Adrenal gland (tissue), 5 donors: ENCODE measurements around the gene BNIP3.

ENCODE experiments used
- POLR2A ChIP-seq, 2 donors: fragments of 450-650 bp; IDR thresholded peaks; one replicate each; pipeline ENCODE4 v1.6.1; 2017; ENCODE audit warnings: antibody characterized with exemption in 2 of 2, mild to moderate bottlenecking in 2 of 2, moderate library complexity in 1 of 2
- TF ChIP-seq, protein P1 (sequence below), 6 experiments: fragments of 450-650 bp in 4 of 6; fragments of 200-600 bp in 2 of 6; sonication (generic) in 1 of 6; IDR thresholded peaks; 1 replicate in 5 of 6; 2 replicates in 1 of 6; pipeline versions ENCODE4 v1.5.1 to v1.8.0; 2016 to 2021; ENCODE audit warnings: antibody characterized with exemption in 6 of 6, mild to moderate bottlenecking in 2 of 6, moderate library complexity in 1 of 6
- donor health status: DM: no; HTN: no; CAD: no.

GRCh38 chr10:132007681-132008080 is 26.0 kb upstream of the BNIP3 start:
- TF ChIP-seq, protein P1, sequence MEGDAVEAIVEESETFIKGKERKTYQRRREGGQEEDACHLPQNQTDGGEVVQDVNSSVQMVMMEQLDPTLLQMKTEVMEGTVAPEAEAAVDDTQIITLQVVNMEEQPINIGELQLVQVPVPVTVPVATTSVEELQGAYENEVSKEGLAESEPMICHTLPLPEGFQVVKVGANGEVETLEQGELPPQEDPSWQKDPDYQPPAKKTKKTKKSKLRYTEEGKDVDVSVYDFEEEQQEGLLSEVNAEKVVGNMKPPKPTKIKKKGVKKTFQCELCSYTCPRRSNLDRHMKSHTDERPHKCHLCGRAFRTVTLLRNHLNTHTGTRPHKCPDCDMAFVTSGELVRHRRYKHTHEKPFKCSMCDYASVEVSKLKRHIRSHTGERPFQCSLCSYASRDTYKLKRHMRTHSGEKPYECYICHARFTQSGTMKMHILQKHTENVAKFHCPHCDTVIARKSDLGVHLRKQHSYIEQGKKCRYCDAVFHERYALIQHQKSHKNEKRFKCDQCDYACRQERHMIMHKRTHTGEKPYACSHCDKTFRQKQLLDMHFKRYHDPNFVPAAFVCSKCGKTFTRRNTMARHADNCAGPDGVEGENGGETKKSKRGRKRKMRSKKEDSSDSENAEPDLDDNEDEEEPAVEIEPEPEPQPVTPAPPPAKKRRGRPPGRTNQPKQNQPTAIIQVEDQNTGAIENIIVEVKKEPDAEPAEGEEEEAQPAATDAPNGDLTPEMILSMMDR (IDR thresholded peaks at IDR 0.05), result no peak
- no peak for TF ChIP-seq POLR2A (IDR thresholded peaks at IDR 0.05)
